Naive thymus-derived CD4-positive, alpha-beta T cell (primary cell): ENCODE results near the gene WDFY3. TPM values are rescaled to one million over a fixed set of nuclear protein-coding genes. Genes with fewer than 3 reads are reported as not detected.

Experiments
- ATAC-seq: fragments of 150-1000 bp; cut with Tn5 transposase; 2 replicates; pipeline ENCODE4 v1.10.0; 2021; ENCODE audit warnings: mild to moderate bottlenecking, moderate library complexity
- CTCF ChIA-PET: fragments of 350-600 bp; sonication (Branson Sonifier 250); formaldehyde crosslinking; loops from one replicate; lab custom pipeline; 2021; ENCODE audit warnings: antibody characterized with exemption; lab: Charles Lee
- POLR2A ChIA-PET: fragments of 350-600 bp; sonication (Branson Sonifier 250); formaldehyde crosslinking; loops from one replicate; lab custom pipeline; 2021; ENCODE audit warnings: antibody characterized with exemption, inconsistent platforms; lab: Charles Lee
- DNase-seq, 9 donors: peaks; one replicate each; pipeline versions ENCODE4 v3.0.0 to v3.0.0-alpha.2; 2020 to 2022; ENCODE audit warnings: mixed read lengths in 1 of 9
- H3K27ac ChIP-seq: one replicate; pipeline ENCODE4 v1.7.0; 2013; ENCODE audit warnings: mild to moderate bottlenecking, low read depth, low read length, moderate library complexity
- H3K27me3 ChIP-seq, 2 donors: one replicate each; pipeline ENCODE4 v1.7.0; 2013; ENCODE audit warnings: low read length in 2 of 2, mild to moderate bottlenecking in 2 of 2, moderate library complexity in 2 of 2; ENCODE audit not compliant: control insufficient read depth in 2 of 2, insufficient read depth in 2 of 2
- H3K36me3 ChIP-seq, 3 experiments: 1 replicate in 2 of 3; 2 replicates in 1 of 3; pipeline ENCODE4 v1.7.0; 2013; ENCODE audit warnings: low read length in 3 of 3, mild to moderate bottlenecking in 3 of 3, moderate library complexity in 1 of 3; ENCODE audit not compliant: insufficient read depth in 3 of 3, control insufficient read depth in 2 of 3
- H3K4me1 ChIP-seq, 2 donors: one replicate each; pipeline ENCODE4 v1.7.0; 2013; ENCODE audit warnings: low read length in 2 of 2, mild to moderate bottlenecking in 2 of 2, moderate library complexity in 1 of 2; ENCODE audit not compliant: control insufficient read depth in 2 of 2, insufficient read depth in 2 of 2
- H3K4me3 ChIP-seq: 2 replicates; pipeline ENCODE4 v1.7.0; 2013; ENCODE audit warnings: mild to moderate bottlenecking, low read length
- H3K9me3 ChIP-seq, 3 experiments: 1 replicate in 2 of 3; 2 replicates in 1 of 3; pipeline ENCODE4 v1.7.0; 2013; ENCODE audit warnings: low read length in 3 of 3; ENCODE audit not compliant: control insufficient read depth in 2 of 3
- H3K27ac Mint-ChIP-seq, 9 donors: one replicate each; pipeline ENCODE4 v1.8.0; 2020 to 2022; ENCODE audit warnings: mixed read lengths in 9 of 9, mild to moderate bottlenecking in 8 of 9, moderate library complexity in 5 of 9, inconsistent platforms in 2 of 9
- H3K27me3 Mint-ChIP-seq, 5 donors: one replicate each; pipeline ENCODE4 v1.8.0; 2021 to 2022; ENCODE audit warnings: mixed read lengths in 5 of 5, mild to moderate bottlenecking in 1 of 5
- H3K36me3 Mint-ChIP-seq, 5 donors: one replicate each; pipeline ENCODE4 v1.8.0; 2020 to 2022; ENCODE audit warnings: mixed read lengths in 5 of 5, mild to moderate bottlenecking in 3 of 5, inconsistent platforms in 1 of 5
- H3K4me1 Mint-ChIP-seq, 7 donors: one replicate each; pipeline ENCODE4 v1.8.0; 2020 to 2022; ENCODE audit warnings: mixed read lengths in 7 of 7, mild to moderate bottlenecking in 3 of 7, inconsistent platforms in 1 of 7
- H3K4me3 Mint-ChIP-seq, 10 donors: one replicate each; pipeline ENCODE4 v1.8.0; 2020 to 2022; ENCODE audit warnings: mild to moderate bottlenecking in 10 of 10, mixed read lengths in 10 of 10, moderate library complexity in 6 of 10, inconsistent platforms in 2 of 10
- H3K9me3 Mint-ChIP-seq, 11 donors: one replicate each; pipeline ENCODE4 v1.8.0; 2020 to 2022; ENCODE audit warnings: mixed read lengths in 11 of 11, mild to moderate bottlenecking in 4 of 11, inconsistent platforms in 1 of 11, moderate library complexity in 1 of 11
- intact Hi-C, 2 donors: fragments of 100-400 bp; cut with micrococcal nuclease; formaldehyde crosslinking; loops; one replicate each; pipeline ENCODE4 v1.15.1; 2023
- polyA plus RNA-seq, 2 donors: library from polyadenylated mRNA; unstranded; fragments of 300-500 nt; fragmentation: Illumina TruSeq; gene quantifications; one replicate each; pipeline ENCODE4 v1.2.3, GENCODE V29; 2021
- total RNA-seq, 6 experiments: library from RNA in 5 of 6; stranded (reverse) in 5 of 6; gene quantifications; 1 replicate in 5 of 6; 2 replicates in 1 of 6; pipeline ENCODE4 v1.2.3 and lab custom pipeline; 2021 to 2026

Gene WDFY3
- total and polyA plus RNA-seq, 7 experiments from 2014 or later, result 0.07 to 31.4 (median 1.6) TPM; not detected in 2

DNA sequence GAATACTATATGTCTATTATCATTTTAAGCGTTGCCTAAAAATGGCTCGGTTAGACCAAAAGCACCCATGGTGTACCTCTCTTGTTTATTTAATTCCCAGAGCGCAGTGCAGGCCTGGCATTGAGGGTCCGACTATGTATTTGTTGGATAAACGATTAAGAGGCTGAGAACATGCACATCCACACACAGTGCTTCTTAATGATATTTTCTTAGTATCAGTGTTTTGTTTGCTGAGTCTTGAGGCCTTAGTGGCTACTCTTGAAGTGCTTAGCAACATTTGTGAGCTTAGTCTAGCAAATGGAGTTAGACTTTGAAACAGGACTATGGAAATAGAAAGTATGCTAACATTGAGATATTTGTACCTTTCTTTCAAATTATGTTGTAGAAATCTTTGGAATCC lies 339.8 kb downstream of the WDFY3 start:
- H3K27ac Mint-ChIP-seq, result no peak overlapping the region
- Histone ChIP-seq H3K4me3 (no peak overlapping the region), H3K27ac (no peak overlapping the region), H3K4me1 (no peaks in the 10 kb centered on the region), H3K9me3 (no peaks in the 10 kb centered on the region), H3K27me3 (no peaks in the 10 kb centered on the region), H3K36me3 (no peaks in the 10 kb centered on the region)
- CTCF ChIA-PET, result no interaction called here
- H3K9me3 Mint-ChIP-seq, result no peaks in the 10 kb centered on the region
- no peaks in the 10 kb centered on the region for H3K27me3 Mint-ChIP-seq
- intact Hi-C loops, result no loop called here
- H3K36me3 Mint-ChIP-seq, result peaks cover 0 to 12% (median 4%) of the 10 kb centered on the region in 5 donors
- DNase-seq (no peak), ATAC-seq (no peak)
- H3K4me3 Mint-ChIP-seq, result no peak overlapping the region
- no peaks in the 10 kb centered on the region for H3K4me1 Mint-ChIP-seq
- POLR2A ChIA-PET, result no interaction called here

DNA sequence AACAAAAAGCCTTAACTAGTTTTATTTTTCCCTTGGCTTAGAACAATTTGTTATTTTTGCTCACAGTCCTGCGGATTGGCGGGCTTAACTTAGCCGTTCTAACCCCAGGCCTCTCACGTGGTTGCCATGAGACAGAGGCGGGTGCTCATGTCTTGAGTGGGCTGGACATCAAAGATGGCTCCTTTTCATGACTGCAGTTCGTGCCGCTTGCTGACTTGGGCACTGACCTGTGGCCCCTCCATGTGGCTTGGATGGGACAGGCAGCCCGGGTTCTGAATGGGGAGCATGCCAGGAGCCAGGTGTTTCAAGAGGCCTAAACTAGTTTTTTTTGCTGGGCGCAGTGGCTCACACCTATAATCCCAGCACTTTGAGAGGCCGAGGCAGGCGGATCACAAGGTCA lies 342.8 kb downstream of the WDFY3 start:
- Histone ChIP-seq H3K4me3 (no peak overlapping the region), H3K27me3 (no peaks in the 10 kb centered on the region), H3K9me3 (no peaks in the 10 kb centered on the region), H3K4me1 (no peaks in the 10 kb centered on the region), H3K36me3 (no peaks in the 10 kb centered on the region), H3K27ac (no peak overlapping the region)
- Mint-ChIP-seq H3K36me3 (peaks cover 0 to 12% (median 4%) of the 10 kb centered on the region in 5 donors), H3K4me1 (no peaks in the 10 kb centered on the region), H3K27me3 (no peaks in the 10 kb centered on the region), H3K27ac (no peak overlapping the region), H3K4me3 (no peak overlapping the region), H3K9me3 (no peaks in the 10 kb centered on the region)
- DNase-seq (no peak), ATAC-seq (no peak)
- intact Hi-C loops, result no loop called here
- POLR2A ChIA-PET, result no interaction called here
- CTCF ChIA-PET, result no interaction called here

DNA sequence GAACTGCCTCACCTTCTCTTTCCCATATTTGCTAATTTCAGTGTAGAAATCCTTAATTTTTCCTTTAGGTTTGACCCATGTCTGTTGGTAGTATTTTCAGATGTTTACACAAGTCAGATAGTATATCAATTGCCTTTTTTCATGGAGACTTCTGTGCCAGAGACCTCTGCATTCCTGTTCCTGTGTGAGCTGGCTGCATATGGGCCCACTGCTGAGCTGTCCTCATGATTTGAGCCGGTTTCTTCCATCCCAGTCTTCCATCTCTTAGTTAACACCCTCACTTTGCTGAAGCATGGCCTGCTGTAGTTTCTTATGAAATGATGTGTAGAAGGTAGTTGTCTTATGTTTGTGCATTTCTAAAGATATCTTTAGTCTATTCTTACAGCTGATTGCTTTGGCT lies 343.5 kb downstream of the WDFY3 start:
- H3K9me3 Mint-ChIP-seq, result no peaks in the 10 kb centered on the region
- no peak overlapping the region for H3K27ac ChIP-seq

More for the DNA sequence above, 343.5 kb downstream of the WDFY3 start:
- no peaks in the 10 kb centered on the region for H3K27me3 ChIP-seq
- H3K4me3 ChIP-seq, result no peak overlapping the region
- no peaks in the 10 kb centered on the region for H3K9me3 ChIP-seq
- no peaks in the 10 kb centered on the region for H3K36me3 ChIP-seq
- H3K36me3 Mint-ChIP-seq, result peaks cover 0 to 12% (median 4%) of the 10 kb centered on the region in 5 donors
- H3K4me3 Mint-ChIP-seq, result no peak overlapping the region
- intact Hi-C loops, result no loop called here
- DNase-seq, result no peak
- ChIA-PET CTCF (no interaction called here), POLR2A (no interaction called here)
- ATAC-seq, result no peak
- H3K27me3 Mint-ChIP-seq, result no peaks in the 10 kb centered on the region
- no peaks in the 10 kb centered on the region for H3K4me1 Mint-ChIP-seq
- H3K4me1 ChIP-seq, result no peaks in the 10 kb centered on the region
- no peak overlapping the region for H3K27ac Mint-ChIP-seq
